Activated naive CD4-positive, alpha-beta T cell treated with anti-CD3 and anti-CD28 coated beads for 36 hours (primary cell): ENCODE data around the gene DELE1. TPM values are rescaled to one million over a fixed set of nuclear protein-coding genes. Genes with fewer than 3 reads are reported as not detected.

Source experiments
- CTCF ChIA-PET: fragments of 350-600 bp; sonication (Branson Sonifier 250); formaldehyde crosslinking; loops from one replicate; lab custom pipeline; 2021; ENCODE audit warnings: antibody characterized with exemption; lab: Charles Lee
- DNase-seq: peaks from one replicate; pipeline ENCODE4 v3.0.0-alpha.2; 2020
- H3K27ac Mint-ChIP-seq: one replicate; pipeline ENCODE4 v1.8.0; 2021; ENCODE audit warnings: mild to moderate bottlenecking, mixed read lengths
- H3K27me3 Mint-ChIP-seq: one replicate; pipeline ENCODE4 v1.8.0; 2021; ENCODE audit warnings: low read depth, mixed read lengths
- H3K36me3 Mint-ChIP-seq: one replicate; pipeline ENCODE4 v1.8.0; 2021; ENCODE audit warnings: low read depth, mixed read lengths
- H3K4me1 Mint-ChIP-seq: one replicate; pipeline ENCODE4 v1.8.0; 2021; ENCODE audit warnings: low read depth, mixed read lengths
- H3K4me3 Mint-ChIP-seq: one replicate; pipeline ENCODE4 v1.8.0; 2021; ENCODE audit warnings: mild to moderate bottlenecking, moderate library complexity, mixed read lengths
- H3K9me3 Mint-ChIP-seq: one replicate; pipeline ENCODE4 v1.8.0; 2021; ENCODE audit warnings: mixed read lengths
- intact Hi-C: fragments of 100-400 bp; cut with micrococcal nuclease; formaldehyde crosslinking; loops from one replicate; pipeline ENCODE4 v1.15.1; 2023
- total RNA-seq, 2 experiments: library from RNA; stranded (reverse); gene quantifications; one replicate each; pipeline ENCODE4 v1.2.3, GENCODE V29; 2021

The DELE1 gene
- total RNA-seq, 2 experiments from 2014 or later = 48.0 to 50.6 TPM

- H3K27ac Mint-ChIP-seq = no peak overlapping the region
- CTCF ChIA-PET = interaction anchor here (0.7 kb wide), 1 partner anchor 11 kb away, joined by 5 read pairs; no protein-coding TSS in a partner anchor
- intact Hi-C loops = no loop called here
- no peak for DNase-seq
- no peaks in the 10 kb centered on the region for H3K9me3 Mint-ChIP-seq
- no peak overlapping the region for H3K4me3 Mint-ChIP-seq
- no peaks in the 10 kb centered on the region for H3K27me3 Mint-ChIP-seq
- peaks cover 7% of the 10 kb centered on the region for H3K4me1 Mint-ChIP-seq
- H3K36me3 Mint-ChIP-seq = no peaks in the 10 kb centered on the region
Observed at GRCh38 chr5:141949511-141949910, 25.8 kb downstream of the DELE1 start.

GRCh38 chr5:141950207-141951005, 26.7 kb downstream of the DELE1 start:
- intact Hi-C loops = no loop called here
- Mint-ChIP-seq H3K27ac (no peak overlapping the region), H3K4me3 (no peak overlapping the region), H3K27me3 (no peaks in the 10 kb centered on the region), H3K36me3 (no peaks in the 10 kb centered on the region), H3K9me3 (no peaks in the 10 kb centered on the region), H3K4me1 (peaks cover 7% of the 10 kb centered on the region)
- CTCF ChIA-PET = interaction anchor here (0.8 to 3.4 kb wide), 3 partner anchors 10 to 19 kb away, joined by 3 to 19 read pairs (median 10); partner anchors contain the start of gene RNF14
- no peak for DNase-seq

DNA sequence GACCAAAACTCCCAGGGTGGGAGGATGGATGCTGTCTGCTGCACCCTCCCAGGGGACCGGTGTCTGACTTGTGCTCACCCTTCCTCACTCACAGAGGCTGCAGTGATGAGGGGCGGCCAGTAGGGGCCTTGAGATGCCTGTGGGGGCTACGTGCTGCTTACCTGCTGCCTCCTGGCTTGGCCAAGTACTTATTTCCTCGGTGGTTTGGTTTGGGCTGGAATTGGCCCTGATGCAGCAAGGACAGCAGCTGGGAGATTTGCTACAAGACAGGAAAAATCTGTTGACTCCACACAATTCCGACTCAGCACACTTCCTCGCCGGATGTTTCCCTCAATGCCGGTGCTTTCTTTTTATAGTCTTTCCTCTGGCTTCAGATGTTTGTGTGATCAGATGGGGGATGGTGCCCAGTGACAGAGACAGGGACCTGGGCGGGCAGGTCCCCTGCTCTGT, 27.7 kb downstream of the DELE1 start:
- peaks cover 7% of the 10 kb centered on the region for H3K4me1 Mint-ChIP-seq
- DNase-seq = peak; percentile 41
- intact Hi-C loops = no loop called here
- CTCF ChIA-PET = interaction anchor here (0.5 to 3.4 kb wide), 4 partner anchors 9 to 168 kb away, joined by 3 to 19 read pairs (median 6); partner anchors contain the start of gene RNF14
- H3K36me3 Mint-ChIP-seq = no peaks in the 10 kb centered on the region
- no peak overlapping the region for H3K4me3 Mint-ChIP-seq
- H3K27ac Mint-ChIP-seq = no peak overlapping the region
- no peaks in the 10 kb centered on the region for H3K27me3 Mint-ChIP-seq
- no peaks in the 10 kb centered on the region for H3K9me3 Mint-ChIP-seq

DNA sequence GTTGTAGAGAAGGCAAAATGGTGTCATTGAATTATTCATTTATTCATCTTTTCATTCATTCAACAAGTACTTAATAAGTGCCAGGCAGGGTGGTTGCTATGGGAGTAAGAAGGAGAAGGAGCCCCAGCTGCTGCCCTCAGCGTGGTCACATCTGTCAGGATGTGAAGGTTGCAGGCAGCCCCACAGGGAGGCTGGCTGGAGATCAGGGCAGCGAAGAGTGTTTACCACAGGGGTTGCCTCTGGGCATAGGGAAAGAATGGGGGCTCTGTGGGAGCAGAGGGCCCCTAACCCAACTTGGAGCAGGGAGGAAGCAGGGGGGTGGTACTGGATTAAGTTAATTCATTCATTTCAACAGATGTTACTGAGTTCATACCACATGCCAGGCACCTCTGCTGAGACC, 28.3 kb downstream of the DELE1 start:
- intact Hi-C loops = no loop called here
- DNase-seq = no peak
- H3K4me3 Mint-ChIP-seq = no peak overlapping the region
- H3K4me1 Mint-ChIP-seq = peaks cover 7% of the 10 kb centered on the region
- H3K36me3 Mint-ChIP-seq = no peaks in the 10 kb centered on the region
- H3K9me3 Mint-ChIP-seq = no peaks in the 10 kb centered on the region
- H3K27ac Mint-ChIP-seq = no peak overlapping the region
- CTCF ChIA-PET = interaction anchor here (3.4 kb wide), 1 partner anchor 8 kb away, joined by 19 read pairs; no protein-coding TSS in a partner anchor
- H3K27me3 Mint-ChIP-seq = no peaks in the 10 kb centered on the region

DNA sequence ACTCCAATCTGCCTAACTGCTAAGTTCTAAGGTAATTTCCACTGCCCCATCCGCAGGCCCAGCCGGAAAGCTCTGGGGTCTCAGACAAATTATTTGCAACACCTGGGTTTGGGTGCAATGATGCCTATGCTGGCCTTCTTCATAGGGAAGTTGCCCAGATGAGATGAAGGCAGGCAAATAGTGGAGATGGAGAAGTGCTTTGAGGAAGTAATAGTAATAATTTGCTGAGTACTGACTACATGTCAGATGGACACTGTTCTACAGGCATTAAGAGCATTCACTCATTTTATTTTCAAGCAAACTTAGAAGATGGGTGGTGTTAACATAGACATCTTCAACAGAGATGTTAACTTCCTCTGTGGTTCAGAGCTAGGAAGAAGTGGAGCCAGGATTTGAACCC, 30.5 kb downstream of the DELE1 start:
- Mint-ChIP-seq H3K27me3 (no peaks in the 10 kb centered on the region), H3K9me3 (no peaks in the 10 kb centered on the region), H3K4me3 (no peak overlapping the region), H3K36me3 (no peaks in the 10 kb centered on the region), H3K4me1 (peaks cover 25% of the 10 kb centered on the region), H3K27ac (no peak overlapping the region)
- DNase-seq = no peak
- CTCF ChIA-PET = interaction anchor here (0.6 to 1.5 kb wide), 4 partner anchors 10 to 491 kb away, joined by 3 to 4 read pairs (median 3); no protein-coding TSS in a partner anchor
- intact Hi-C loops = no loop called here

GRCh38 chr5:141957367-141957996, 33.8 kb downstream of the DELE1 start:
- no peaks in the 10 kb centered on the region for H3K27me3 Mint-ChIP-seq
- DNase-seq = no peak
- peak overlapping the region; percentile 68 for H3K4me3 Mint-ChIP-seq
- CTCF ChIA-PET = interaction anchor here (0.6 to 6.7 kb wide), 13 partner anchors 13 to 263 kb away, joined by 3 to 134 read pairs (median 4); partner anchors contain the start of genes PCDH1 and RNF14
- H3K4me1 Mint-ChIP-seq = peaks cover 38% of the 10 kb centered on the region
- intact Hi-C loops = no loop called here
- no peaks in the 10 kb centered on the region for H3K9me3 Mint-ChIP-seq
- no peaks in the 10 kb centered on the region for H3K36me3 Mint-ChIP-seq
- no peak overlapping the region for H3K27ac Mint-ChIP-seq

DNA sequence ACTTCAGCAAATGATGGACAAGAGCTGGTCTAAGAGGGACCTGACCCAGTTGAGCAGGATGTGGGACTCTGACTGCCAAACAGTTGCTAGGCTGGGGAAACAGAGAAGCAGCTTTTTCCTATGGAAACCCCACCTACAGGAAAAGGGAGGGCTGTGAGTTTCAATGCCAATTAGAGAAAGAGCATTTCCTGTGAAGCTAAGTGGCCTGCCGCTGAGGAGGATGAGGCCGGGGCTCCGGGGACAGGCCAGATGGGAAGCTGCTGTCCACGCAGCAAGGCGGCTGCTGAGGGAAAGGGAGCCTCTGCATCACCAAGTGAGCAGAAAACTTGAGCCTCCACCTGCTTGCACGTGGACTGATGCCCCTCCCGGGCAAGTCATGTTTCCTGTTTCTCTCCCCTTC, 34.4 kb downstream of the DELE1 start, which contains the start of gene PCDH12:
Gene PCDH12 (minus strand): TSS at position 90 of the 400 bp plus-strand sequence. CDS start 351 bp downstream, outside the sequence.
- Mint-ChIP-seq H3K4me1 (peaks cover 38% of the 10 kb centered on the region), H3K9me3 (no peaks in the 10 kb centered on the region), H3K4me3 (peak within 1 kb of the TSS; percentile 68), H3K27me3 (no peaks in the 10 kb centered on the region), H3K36me3 (no peaks in the 10 kb centered on the region), H3K27ac (peak within 1 kb of the TSS; percentile 64)
- CTCF ChIA-PET = interaction anchor here (0.6 to 6.7 kb wide), 12 partner anchors 12 to 740 kb away, joined by 3 to 134 read pairs (median 4); partner anchors contain the start of genes PCDH1 and RNF14
- intact Hi-C loops = no loop called here
- DNase-seq = peak; percentile 56

DNA sequence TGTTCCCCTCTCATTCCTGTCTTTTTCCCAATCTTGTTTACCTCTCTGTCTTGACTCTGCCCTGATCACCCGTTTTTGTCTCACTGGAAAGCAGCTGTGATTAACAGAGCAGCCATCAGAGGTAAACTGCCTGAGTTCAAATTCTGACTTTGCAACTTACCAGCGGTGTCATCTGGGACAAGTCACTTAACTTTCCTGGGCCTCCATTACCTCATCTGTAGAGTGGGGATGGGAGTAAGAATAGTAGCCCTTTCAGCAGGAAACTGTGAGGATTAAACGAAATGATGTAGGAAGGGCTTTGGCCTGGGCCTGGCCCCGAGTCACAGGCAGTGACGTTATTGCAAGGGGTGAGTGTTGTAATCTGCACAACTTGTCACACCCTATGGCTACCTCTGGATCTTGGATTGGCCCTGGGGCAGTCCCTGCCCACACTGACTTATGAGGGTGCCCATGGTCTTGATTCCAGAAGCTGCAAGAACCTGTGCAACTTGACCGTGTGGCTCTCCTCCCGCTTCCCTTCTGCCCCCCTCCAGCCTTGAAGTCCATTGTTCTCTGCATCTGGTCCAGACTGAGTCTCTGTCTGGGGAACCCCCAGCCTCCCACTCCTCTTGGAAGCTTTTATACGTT, 35.0 kb downstream of the DELE1 start:
- intact Hi-C loops = no loop called here
- H3K27ac Mint-ChIP-seq = peak overlapping the region; percentile 64
- CTCF ChIA-PET = interaction anchor here (0.6 to 6.7 kb wide), 12 partner anchors 12 to 740 kb away, joined by 3 to 134 read pairs (median 4); partner anchors contain the start of genes PCDH1 and RNF14
- H3K27me3 Mint-ChIP-seq = no peaks in the 10 kb centered on the region
- peaks cover 38% of the 10 kb centered on the region for H3K4me1 Mint-ChIP-seq
- H3K9me3 Mint-ChIP-seq = no peaks in the 10 kb centered on the region
- H3K4me3 Mint-ChIP-seq = peak overlapping the region; percentile 68
- peak; percentile 43 for DNase-seq
- H3K36me3 Mint-ChIP-seq = no peaks in the 10 kb centered on the region

- H3K27me3 Mint-ChIP-seq = no peaks in the 10 kb centered on the region
- no peaks in the 10 kb centered on the region for H3K9me3 Mint-ChIP-seq
- peak; percentile 48 for DNase-seq
- CTCF ChIA-PET = interaction anchor here (0.6 to 6.7 kb wide), 40 partner anchors 8 to 301 kb away, joined by 3 to 134 read pairs (median 8); partner anchors contain the start of genes ARAP3, DELE1, PCDH1 and RNF14
- no peak overlapping the region for H3K27ac Mint-ChIP-seq
- no peaks in the 10 kb centered on the region for H3K36me3 Mint-ChIP-seq
- intact Hi-C loops = loop anchor here (1.0 to 2.0 kb wide), 8 partner anchors 37 to 295 kb away; partner anchors contain the start of gene DELE1
- no peak overlapping the region for H3K4me3 Mint-ChIP-seq
- H3K4me1 Mint-ChIP-seq = peaks cover 38% of the 10 kb centered on the region
Observed at GRCh38 chr5:141960018-141960417, 36.3 kb downstream of the DELE1 start.

- intact Hi-C loops = loop anchor here (1.0 to 2.0 kb wide), 8 partner anchors 37 to 295 kb away; partner anchors contain the start of gene DELE1
- Mint-ChIP-seq H3K27me3 (no peaks in the 10 kb centered on the region), H3K9me3 (no peaks in the 10 kb centered on the region), H3K27ac (peak overlapping the region; percentile 74), H3K4me3 (peak overlapping the region; percentile 33), H3K4me1 (peaks cover 38% of the 10 kb centered on the region), H3K36me3 (no peaks in the 10 kb centered on the region)
- peak; percentile 97 for DNase-seq
- CTCF ChIA-PET = interaction anchor here (0.6 to 6.7 kb wide), 58 partner anchors 9 to 439 kb away, joined by 3 to 134 read pairs (median 4); partner anchors contain the start of genes ARAP3, DELE1, FCHSD1 and PCDH1
Observed at GRCh38 chr5:141960449-141961323, 37.0 kb downstream of the DELE1 start.
